ENCODE results near the gene MYO5B. TPM values are rescaled to one million over a fixed set of nuclear protein-coding genes. Genes with fewer than 3 reads are reported as not detected.

MYO5B gene
- polyA plus RNA-seq, 1 donor (not counting 4 experiments of a cell fraction or from before 2014, with no cell fraction given): 6.8 TPM

DNA sequence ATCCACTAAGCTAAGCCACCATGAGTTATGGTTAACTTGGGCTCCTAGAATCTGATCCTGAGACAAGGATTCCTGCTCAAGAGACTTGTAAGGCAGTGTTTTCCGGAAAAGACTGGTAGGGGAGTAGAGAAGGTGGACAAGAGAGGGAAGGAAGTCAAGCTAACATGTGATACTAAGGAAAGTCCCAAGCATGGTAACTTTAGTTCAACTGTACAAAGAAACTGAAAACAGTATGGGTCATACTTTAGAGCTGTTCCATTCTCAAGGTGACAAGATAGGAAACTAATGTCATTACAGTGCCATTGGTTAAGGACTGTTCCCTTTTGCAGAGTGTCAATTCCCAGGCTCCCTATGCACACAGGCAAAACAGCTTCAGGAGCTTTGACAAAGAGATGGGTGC, 5.8 kb downstream of the MYO5B start:
- no peaks in the 10 kb centered on the region for H3K9me3 ChIP-seq (ENCODE audit: control insufficient read depth, low read depth, low read length)
- DNase-seq (ENCODE audit: low read depth, low spot score) (no peak), FAIRE-seq (no peak)
- H3K36me3 ChIP-seq (ENCODE audit: control insufficient read depth in 2 of 2, extremely low read depth in 1 of 2, insufficient read depth in 2 of 2, low read length in 2 of 2): no peaks in the 10 kb centered on the region
- H4K20me1 ChIP-seq (ENCODE audit: control insufficient read depth, extremely low read depth, insufficient read depth, low read length): no peaks in the 10 kb centered on the region
- H3K79me2 ChIP-seq (ENCODE audit: control insufficient read depth, insufficient read depth, low read length): no peaks in the 10 kb centered on the region
- H2AFZ ChIP-seq (ENCODE audit: control insufficient read depth, low read length): no peak overlapping the region
- no peaks in the 10 kb centered on the region for H3K9me1 ChIP-seq (ENCODE audit: control insufficient read depth, extremely low read depth, insufficient read depth, low read length)
- H3K4me1 ChIP-seq (ENCODE audit: control insufficient read depth, extremely low read depth, insufficient read depth, low read length): peaks cover 7% of the 10 kb centered on the region
- TF ChIP-seq CTCF (optimal IDR thresholded peaks at IDR 0.05 in 1 of 3, IDR thresholded peaks at IDR 0.05 in 1 of 3, conservative IDR thresholded peaks at IDR 0.05 in 1 of 3; ENCODE audit: extremely low read depth in 1 of 3, insufficient read depth in 2 of 3, low read length in 3 of 3) (no peak), EZH2 (IDR thresholded peaks at IDR 0.05; ENCODE audit: low read length) (no peak)
- H3K27ac ChIP-seq (ENCODE audit: control insufficient read depth, insufficient read depth, low read length): no peak overlapping the region
- dilution Hi-C loops (cut with MboI; ENCODE audit: extremely low pct_ligation_motif_present, low sequenced_read_pairs): no loop called here
- no peak overlapping the region for H3K4me2 ChIP-seq (ENCODE audit: control insufficient read depth, extremely low read depth, insufficient read depth, low read depth, low read length)
- no peak overlapping the region for H3K9ac ChIP-seq (ENCODE audit: control insufficient read depth, extremely low read depth, insufficient read depth, low read length)
- no peak overlapping the region for H3K4me3 ChIP-seq (ENCODE audit: control insufficient read depth in 2 of 3, extremely low read depth in 1 of 3, insufficient read depth in 2 of 3, low read depth in 1 of 3, low read length in 3 of 3)
- H3K27me3 ChIP-seq (ENCODE audit: control insufficient read depth, extremely low read depth, insufficient read depth, low read length): peaks cover 23% of the 10 kb centered on the region

GRCh38 chr18:50188652-50189051, 6.3 kb downstream of the MYO5B start:
- Histone ChIP-seq H4K20me1 (ENCODE audit: control insufficient read depth, extremely low read depth, insufficient read depth, low read length) (no peaks in the 10 kb centered on the region), H3K36me3 (ENCODE audit: control insufficient read depth in 2 of 2, extremely low read depth in 1 of 2, insufficient read depth in 2 of 2, low read length in 2 of 2) (no peaks in the 10 kb centered on the region), H3K9me3 (ENCODE audit: control insufficient read depth, low read depth, low read length) (no peaks in the 10 kb centered on the region), H3K27ac (ENCODE audit: control insufficient read depth, insufficient read depth, low read length) (no peak overlapping the region), H3K27me3 (ENCODE audit: control insufficient read depth, extremely low read depth, insufficient read depth, low read length) (peaks cover 18% of the 10 kb centered on the region), H3K9ac (ENCODE audit: control insufficient read depth, extremely low read depth, insufficient read depth, low read length) (no peak overlapping the region), H3K79me2 (ENCODE audit: control insufficient read depth, insufficient read depth, low read length) (no peaks in the 10 kb centered on the region), H3K4me3 (ENCODE audit: control insufficient read depth in 2 of 3, extremely low read depth in 1 of 3, insufficient read depth in 2 of 3, low read depth in 1 of 3, low read length in 3 of 3) (no peak overlapping the region), H3K4me2 (ENCODE audit: control insufficient read depth, extremely low read depth, insufficient read depth, low read depth, low read length) (no peak overlapping the region), H2AFZ (ENCODE audit: control insufficient read depth, low read length) (no peak overlapping the region), H3K4me1 (ENCODE audit: control insufficient read depth, extremely low read depth, insufficient read depth, low read length) (peaks cover 9% of the 10 kb centered on the region), H3K9me1 (ENCODE audit: control insufficient read depth, extremely low read depth, insufficient read depth, low read length) (no peaks in the 10 kb centered on the region)
- dilution Hi-C loops (cut with MboI; ENCODE audit: extremely low pct_ligation_motif_present, low sequenced_read_pairs): no loop called here
- no peak for FAIRE-seq
- no peak for TF ChIP-seq EZH2 (IDR thresholded peaks at IDR 0.05; ENCODE audit: low read length)
- no peak for TF ChIP-seq CTCF (optimal IDR thresholded peaks at IDR 0.05 in 1 of 3, IDR thresholded peaks at IDR 0.05 in 1 of 3, conservative IDR thresholded peaks at IDR 0.05 in 1 of 3; ENCODE audit: extremely low read depth in 1 of 3, insufficient read depth in 2 of 3, low read length in 3 of 3)
- DNase-seq (ENCODE audit: low read depth, low spot score): no peak

Measured in keratinocyte (primary cell).